ENCODE results near the gene LYSMD3. TPM values are rescaled to one million over a fixed set of nuclear protein-coding genes. Genes with fewer than 3 reads are reported as not detected.

LYSMD3 gene
- total RNA-seq, 1 experiment from 2014 or later, result 15.3 TPM

DNA sequence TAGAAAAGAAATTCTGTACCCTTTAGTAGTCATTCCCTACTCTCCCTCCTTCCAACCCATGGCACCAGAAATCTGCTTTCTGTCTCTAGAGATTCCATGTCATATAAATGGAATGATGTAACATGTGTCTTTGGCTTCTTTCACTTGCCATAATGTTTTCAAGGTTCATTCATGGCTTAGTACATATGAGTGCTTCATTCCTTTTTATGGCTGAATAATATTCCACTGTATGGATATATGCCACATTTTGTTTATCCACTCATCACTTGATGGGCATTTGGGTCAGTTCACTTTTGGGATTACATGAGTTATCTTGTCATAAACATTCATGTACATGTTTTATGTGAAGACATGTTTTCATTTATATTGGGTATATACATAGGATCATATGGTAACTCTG, 35.3 kb downstream of the LYSMD3 start:
- no peaks in the 10 kb centered on the region for H3K9me3 ChIP-seq
- TF ChIP-seq, protein P1, sequence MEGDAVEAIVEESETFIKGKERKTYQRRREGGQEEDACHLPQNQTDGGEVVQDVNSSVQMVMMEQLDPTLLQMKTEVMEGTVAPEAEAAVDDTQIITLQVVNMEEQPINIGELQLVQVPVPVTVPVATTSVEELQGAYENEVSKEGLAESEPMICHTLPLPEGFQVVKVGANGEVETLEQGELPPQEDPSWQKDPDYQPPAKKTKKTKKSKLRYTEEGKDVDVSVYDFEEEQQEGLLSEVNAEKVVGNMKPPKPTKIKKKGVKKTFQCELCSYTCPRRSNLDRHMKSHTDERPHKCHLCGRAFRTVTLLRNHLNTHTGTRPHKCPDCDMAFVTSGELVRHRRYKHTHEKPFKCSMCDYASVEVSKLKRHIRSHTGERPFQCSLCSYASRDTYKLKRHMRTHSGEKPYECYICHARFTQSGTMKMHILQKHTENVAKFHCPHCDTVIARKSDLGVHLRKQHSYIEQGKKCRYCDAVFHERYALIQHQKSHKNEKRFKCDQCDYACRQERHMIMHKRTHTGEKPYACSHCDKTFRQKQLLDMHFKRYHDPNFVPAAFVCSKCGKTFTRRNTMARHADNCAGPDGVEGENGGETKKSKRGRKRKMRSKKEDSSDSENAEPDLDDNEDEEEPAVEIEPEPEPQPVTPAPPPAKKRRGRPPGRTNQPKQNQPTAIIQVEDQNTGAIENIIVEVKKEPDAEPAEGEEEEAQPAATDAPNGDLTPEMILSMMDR (IDR thresholded peaks at IDR 0.05; ENCODE audit: insufficient read depth in 1 of 2, low read depth in 1 of 2, low read length in 1 of 2, severe bottlenecking in 1 of 2, unreplicated experiment in 1 of 2), result no peak
- Mint-ChIP-seq H3K4me1 (ENCODE audit: low read depth, unreplicated experiment) (no peaks in the 10 kb centered on the region), H3K27me3 (ENCODE audit: insufficient read depth, unreplicated experiment) (no peaks in the 10 kb centered on the region), H3K36me3 (ENCODE audit: insufficient read depth, unreplicated experiment) (no peaks in the 10 kb centered on the region), H3K9me3 (ENCODE audit: unreplicated experiment) (no peaks in the 10 kb centered on the region), H3K4me3 (ENCODE audit: unreplicated experiment) (no peak overlapping the region), H3K27ac (ENCODE audit: unreplicated experiment) (no peak overlapping the region)
- no peak overlapping the region for H3K4me3 ChIP-seq (ENCODE audit: low read depth, low read length)
- no peaks in the 10 kb centered on the region for H3K27me3 ChIP-seq (replicated peaks; ENCODE audit: control insufficient read depth, insufficient read depth, low read length)
- BruUV-seq (replicated peaks), result no TSS peak
- ChIA-PET POLR2A (no interaction called here), CTCF (no interaction called here)
- H3K36me3 ChIP-seq (ENCODE audit: control insufficient read depth, insufficient read depth, low read length), result no peaks in the 10 kb centered on the region
- intact Hi-C loops (cut with micrococcal nuclease; ENCODE audit: unreplicated experiment), result no loop called here
- no peaks in the 10 kb centered on the region for H3K4me1 ChIP-seq
- no peak for DNase-seq

DNA sequence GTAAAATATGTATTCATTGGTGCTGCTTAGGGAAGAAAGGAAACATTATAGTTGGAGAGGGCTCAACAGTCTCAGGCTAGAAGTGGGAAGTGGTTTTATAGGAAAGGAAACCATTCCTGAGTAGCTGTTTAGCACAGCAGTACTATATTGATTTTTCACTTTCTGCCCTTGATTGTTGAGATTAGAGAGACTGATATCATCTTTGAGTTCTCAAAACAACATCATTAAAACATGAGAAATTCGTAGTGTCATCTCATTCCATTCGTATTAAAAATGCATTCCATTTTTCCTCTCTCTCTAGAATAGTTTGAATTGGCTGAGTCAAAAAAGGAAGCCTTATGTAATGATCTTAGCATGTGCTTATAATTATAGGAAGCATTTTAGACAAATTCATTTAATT, 40.6 kb downstream of the LYSMD3 start:
- H3K4me3 Mint-ChIP-seq (ENCODE audit: unreplicated experiment), result no peak overlapping the region
- Histone ChIP-seq H3K36me3 (ENCODE audit: control insufficient read depth, insufficient read depth, low read length) (no peaks in the 10 kb centered on the region), H3K9me3 (no peaks in the 10 kb centered on the region), H3K4me1 (0 out of 2 replicates have a peak, but pooled peaks cover 6% of the 10 kb centered on the region), H3K27me3 (replicated peaks; ENCODE audit: control insufficient read depth, insufficient read depth, low read length) (no peaks in the 10 kb centered on the region), H3K4me3 (ENCODE audit: low read depth, low read length) (no peak overlapping the region)
- no peaks in the 10 kb centered on the region for H3K36me3 Mint-ChIP-seq (ENCODE audit: insufficient read depth, unreplicated experiment)
- no peaks in the 10 kb centered on the region for H3K27me3 Mint-ChIP-seq (ENCODE audit: insufficient read depth, unreplicated experiment)
- TF ChIP-seq, protein P1 (IDR thresholded peaks at IDR 0.05; ENCODE audit: insufficient read depth in 1 of 2, low read depth in 1 of 2, low read length in 1 of 2, severe bottlenecking in 1 of 2, unreplicated experiment in 1 of 2), result no peak
- H3K4me1 Mint-ChIP-seq (ENCODE audit: low read depth, unreplicated experiment), result peaks cover 6% of the 10 kb centered on the region
- ChIA-PET CTCF (no interaction called here), POLR2A (no interaction called here)
- BruUV-seq (replicated peaks), result no TSS peak
- no peak for DNase-seq
- H3K27ac Mint-ChIP-seq (ENCODE audit: unreplicated experiment), result no peak overlapping the region
- intact Hi-C loops (cut with micrococcal nuclease; ENCODE audit: unreplicated experiment), result no loop called here
- no peaks in the 10 kb centered on the region for H3K9me3 Mint-ChIP-seq (ENCODE audit: unreplicated experiment)

DNA sequence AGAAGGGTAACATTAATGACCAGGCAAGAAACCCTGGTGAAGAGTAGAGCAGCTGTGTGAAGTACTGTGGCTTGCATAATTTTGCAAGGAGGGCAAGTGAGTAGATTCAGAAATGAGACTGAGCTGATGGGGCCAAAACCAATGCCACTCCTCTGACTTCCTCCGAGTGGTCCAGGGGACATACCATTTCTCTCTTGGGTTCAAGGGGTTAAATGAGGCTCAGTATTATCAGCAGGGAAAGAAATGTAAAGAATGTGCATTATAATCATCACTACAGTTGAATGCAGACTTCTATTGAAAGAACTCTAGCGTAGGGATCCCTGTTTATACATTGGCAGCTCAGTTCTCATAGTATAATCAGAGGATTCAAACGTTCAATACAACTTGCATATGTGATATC, 44.8 kb downstream of the LYSMD3 start:
- intact Hi-C loops (cut with micrococcal nuclease; ENCODE audit: unreplicated experiment), result no loop called here
- Mint-ChIP-seq H3K9me3 (ENCODE audit: unreplicated experiment) (no peaks in the 10 kb centered on the region), H3K27me3 (ENCODE audit: insufficient read depth, unreplicated experiment) (no peaks in the 10 kb centered on the region), H3K36me3 (ENCODE audit: insufficient read depth, unreplicated experiment) (no peaks in the 10 kb centered on the region), H3K4me3 (ENCODE audit: unreplicated experiment) (no peak overlapping the region), H3K4me1 (ENCODE audit: low read depth, unreplicated experiment) (peaks cover 6% of the 10 kb centered on the region), H3K27ac (ENCODE audit: unreplicated experiment) (no peak overlapping the region)
- no peaks in the 10 kb centered on the region for H3K27me3 ChIP-seq (replicated peaks; ENCODE audit: control insufficient read depth, insufficient read depth, low read length)
- no TSS peak for BruUV-seq (replicated peaks)
- 0 out of 2 replicates have a peak, but pooled peaks cover 6% of the 10 kb centered on the region for H3K4me1 ChIP-seq
- no peak overlapping the region for H3K4me3 ChIP-seq (ENCODE audit: low read depth, low read length)
- ChIA-PET POLR2A (no interaction called here), CTCF (no interaction called here)
- no peak for DNase-seq
- H3K36me3 ChIP-seq (ENCODE audit: control insufficient read depth, insufficient read depth, low read length), result no peaks in the 10 kb centered on the region
- TF ChIP-seq, protein P1 (IDR thresholded peaks at IDR 0.05; ENCODE audit: insufficient read depth in 1 of 2, low read depth in 1 of 2, low read length in 1 of 2, severe bottlenecking in 1 of 2, unreplicated experiment in 1 of 2), result no peak
- H3K9me3 ChIP-seq, result no peaks in the 10 kb centered on the region

Data from Caco-2 (cell line).